ENCODE data around the gene TBXA2R.

The TBXA2R gene

GRCh38 chr19:3626473-3627350 is 20.0 kb upstream of the TBXA2R start, which contains the start of gene CACTIN:
TSS of gene CACTIN (minus strand) at chr19:3626790. CDS start at chr19:3626762, 28 bp downstream.
- TF ChIP-seq CTCF (IDR thresholded peaks at IDR 0.05): no peak

GRCh38 chr19:3625996-3626472 is 19.4 kb upstream of the TBXA2R start:
- TF ChIP-seq CTCF (IDR thresholded peaks at IDR 0.05): no peak

GRCh38 chr19:3623716-3624115 is 17.0 kb upstream of the TBXA2R start:
- TF ChIP-seq CTCF (IDR thresholded peaks at IDR 0.05): no peak

- no peak for TF ChIP-seq CTCF (IDR thresholded peaks at IDR 0.05)
These were observed 15.5 kb upstream of the TBXA2R start for GRCh38 chr19:3622224-3622623.

GRCh38 chr19:3621689-3622088 is 15.0 kb upstream of the TBXA2R start:
- no peak for TF ChIP-seq CTCF (IDR thresholded peaks at IDR 0.05)

GRCh38 chr19:3620817-3621547 is 14.3 kb upstream of the TBXA2R start:
- no peak for TF ChIP-seq CTCF (IDR thresholded peaks at IDR 0.05)

GRCh38 chr19:3620145-3620816 is 13.6 kb upstream of the TBXA2R start:
- TF ChIP-seq CTCF (IDR thresholded peaks at IDR 0.05): no peak

All from LNCAP (cell line).